Measurements from ENCODE around the gene TMEM168.

TMEM168 gene

DNA sequence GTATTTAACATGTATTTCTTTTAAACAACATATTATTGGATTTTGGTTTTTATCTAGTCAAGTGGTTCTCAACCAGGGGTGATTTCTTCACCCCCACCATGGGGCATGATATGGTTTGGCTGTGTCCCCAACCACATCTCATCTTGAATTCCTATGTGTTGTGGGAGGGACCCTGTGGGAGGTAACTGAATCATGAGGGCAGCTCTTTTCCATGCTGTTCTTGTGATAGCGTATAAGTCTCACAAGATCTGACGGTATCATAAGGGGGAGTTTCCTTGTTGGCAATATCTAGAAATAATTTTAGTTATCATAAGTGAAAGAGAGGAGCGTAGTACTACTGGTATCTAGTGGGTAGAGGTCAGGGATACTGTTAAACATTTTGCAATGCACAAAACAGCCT, 37.6 kb downstream of the TMEM168 start (continued):
- TF ChIP-seq, protein P1, sequence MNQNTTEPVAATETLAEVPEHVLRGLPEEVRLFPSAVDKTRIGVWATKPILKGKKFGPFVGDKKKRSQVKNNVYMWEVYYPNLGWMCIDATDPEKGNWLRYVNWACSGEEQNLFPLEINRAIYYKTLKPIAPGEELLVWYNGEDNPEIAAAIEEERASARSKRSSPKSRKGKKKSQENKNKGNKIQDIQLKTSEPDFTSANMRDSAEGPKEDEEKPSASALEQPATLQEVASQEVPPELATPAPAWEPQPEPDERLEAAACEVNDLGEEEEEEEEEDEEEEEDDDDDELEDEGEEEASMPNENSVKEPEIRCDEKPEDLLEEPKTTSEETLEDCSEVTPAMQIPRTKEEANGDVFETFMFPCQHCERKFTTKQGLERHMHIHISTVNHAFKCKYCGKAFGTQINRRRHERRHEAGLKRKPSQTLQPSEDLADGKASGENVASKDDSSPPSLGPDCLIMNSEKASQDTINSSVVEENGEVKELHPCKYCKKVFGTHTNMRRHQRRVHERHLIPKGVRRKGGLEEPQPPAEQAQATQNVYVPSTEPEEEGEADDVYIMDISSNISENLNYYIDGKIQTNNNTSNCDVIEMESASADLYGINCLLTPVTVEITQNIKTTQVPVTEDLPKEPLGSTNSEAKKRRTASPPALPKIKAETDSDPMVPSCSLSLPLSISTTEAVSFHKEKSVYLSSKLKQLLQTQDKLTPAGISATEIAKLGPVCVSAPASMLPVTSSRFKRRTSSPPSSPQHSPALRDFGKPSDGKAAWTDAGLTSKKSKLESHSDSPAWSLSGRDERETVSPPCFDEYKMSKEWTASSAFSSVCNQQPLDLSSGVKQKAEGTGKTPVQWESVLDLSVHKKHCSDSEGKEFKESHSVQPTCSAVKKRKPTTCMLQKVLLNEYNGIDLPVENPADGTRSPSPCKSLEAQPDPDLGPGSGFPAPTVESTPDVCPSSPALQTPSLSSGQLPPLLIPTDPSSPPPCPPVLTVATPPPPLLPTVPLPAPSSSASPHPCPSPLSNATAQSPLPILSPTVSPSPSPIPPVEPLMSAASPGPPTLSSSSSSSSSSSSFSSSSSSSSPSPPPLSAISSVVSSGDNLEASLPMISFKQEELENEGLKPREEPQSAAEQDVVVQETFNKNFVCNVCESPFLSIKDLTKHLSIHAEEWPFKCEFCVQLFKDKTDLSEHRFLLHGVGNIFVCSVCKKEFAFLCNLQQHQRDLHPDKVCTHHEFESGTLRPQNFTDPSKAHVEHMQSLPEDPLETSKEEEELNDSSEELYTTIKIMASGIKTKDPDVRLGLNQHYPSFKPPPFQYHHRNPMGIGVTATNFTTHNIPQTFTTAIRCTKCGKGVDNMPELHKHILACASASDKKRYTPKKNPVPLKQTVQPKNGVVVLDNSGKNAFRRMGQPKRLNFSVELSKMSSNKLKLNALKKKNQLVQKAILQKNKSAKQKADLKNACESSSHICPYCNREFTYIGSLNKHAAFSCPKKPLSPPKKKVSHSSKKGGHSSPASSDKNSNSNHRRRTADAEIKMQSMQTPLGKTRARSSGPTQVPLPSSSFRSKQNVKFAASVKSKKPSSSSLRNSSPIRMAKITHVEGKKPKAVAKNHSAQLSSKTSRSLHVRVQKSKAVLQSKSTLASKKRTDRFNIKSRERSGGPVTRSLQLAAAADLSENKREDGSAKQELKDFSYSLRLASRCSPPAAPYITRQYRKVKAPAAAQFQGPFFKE (tag by site-specific recombination; IDR thresholded peaks at IDR 0.05; ENCODE audit: borderline replicate concordance), result no peak
- TF ChIP-seq SCRT1 (tag by site-specific recombination; IDR thresholded peaks at IDR 0.05; ENCODE audit: borderline replicate concordance), result no peak
- TF ChIP-seq, protein P2, sequence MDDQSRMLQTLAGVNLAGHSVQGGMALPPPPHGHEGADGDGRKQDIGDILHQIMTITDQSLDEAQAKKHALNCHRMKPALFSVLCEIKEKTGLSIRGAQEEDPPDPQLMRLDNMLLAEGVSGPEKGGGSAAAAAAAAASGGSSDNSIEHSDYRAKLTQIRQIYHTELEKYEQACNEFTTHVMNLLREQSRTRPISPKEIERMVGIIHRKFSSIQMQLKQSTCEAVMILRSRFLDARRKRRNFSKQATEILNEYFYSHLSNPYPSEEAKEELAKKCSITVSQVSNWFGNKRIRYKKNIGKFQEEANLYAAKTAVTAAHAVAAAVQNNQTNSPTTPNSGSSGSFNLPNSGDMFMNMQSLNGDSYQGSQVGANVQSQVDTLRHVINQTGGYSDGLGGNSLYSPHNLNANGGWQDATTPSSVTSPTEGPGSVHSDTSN (CRISPR knock-in tag; IDR thresholded peaks at IDR 0.05), result no peak
- no peak for TF ChIP-seq SCRT2 (tag by site-specific recombination; IDR thresholded peaks at IDR 0.05)
- TF ChIP-seq YY1 (tag by site-specific recombination; IDR thresholded peaks at IDR 0.05), result no peak

DNA sequence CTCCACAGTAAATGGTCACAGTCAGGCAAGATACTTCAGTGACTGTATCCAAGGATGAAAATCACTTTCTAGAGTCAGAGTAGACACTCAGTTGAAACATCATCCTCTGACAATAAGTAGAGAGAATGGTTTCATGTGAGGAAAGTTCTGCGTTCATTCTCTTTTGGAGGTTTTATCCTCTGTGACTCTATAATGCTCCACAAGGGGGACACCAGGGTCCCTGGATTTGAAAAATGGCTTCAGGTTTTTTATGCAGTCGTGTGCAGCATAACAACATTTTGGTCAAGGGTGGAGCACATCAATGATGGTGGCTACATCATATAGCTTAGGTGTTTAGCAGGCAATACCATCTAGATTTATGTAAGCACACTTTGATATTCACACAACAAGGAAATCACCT, 40.4 kb downstream of the TMEM168 start:
- no peak overlapping the region for H3K4me3 ChIP-seq (ENCODE audit: low read depth, low read length)
- H3K27ac ChIP-seq (ENCODE audit: extremely low read depth, low read depth, low read length), result no peak overlapping the region
- POLR2A ChIA-PET, result no interaction called here
- no peaks in the 10 kb centered on the region for H3K4me1 ChIP-seq (ENCODE audit: control insufficient read depth, insufficient read depth, low read length)
- H3K36me3 ChIP-seq (ENCODE audit: control insufficient read depth in 2 of 2, insufficient read depth in 1 of 2, low read length in 2 of 2), result no peaks in the 10 kb centered on the region
- CTCF ChIA-PET, result no interaction called here
- no peak for TF ChIP-seq ZNF548 (tag by site-specific recombination; IDR thresholded peaks at IDR 0.05)
- no peak for TF ChIP-seq ZNF501 (tag by site-specific recombination; IDR thresholded peaks at IDR 0.05)
- TF ChIP-seq ZNF596 (tag by site-specific recombination; IDR thresholded peaks at IDR 0.05), result no peak
- TF ChIP-seq ZNF658 (tag by site-specific recombination; IDR thresholded peaks at IDR 0.05), result no peak
- TF ChIP-seq ZNF121 (tag by site-specific recombination; IDR thresholded peaks at IDR 0.05), result no peak
- TF ChIP-seq, protein P3, sequence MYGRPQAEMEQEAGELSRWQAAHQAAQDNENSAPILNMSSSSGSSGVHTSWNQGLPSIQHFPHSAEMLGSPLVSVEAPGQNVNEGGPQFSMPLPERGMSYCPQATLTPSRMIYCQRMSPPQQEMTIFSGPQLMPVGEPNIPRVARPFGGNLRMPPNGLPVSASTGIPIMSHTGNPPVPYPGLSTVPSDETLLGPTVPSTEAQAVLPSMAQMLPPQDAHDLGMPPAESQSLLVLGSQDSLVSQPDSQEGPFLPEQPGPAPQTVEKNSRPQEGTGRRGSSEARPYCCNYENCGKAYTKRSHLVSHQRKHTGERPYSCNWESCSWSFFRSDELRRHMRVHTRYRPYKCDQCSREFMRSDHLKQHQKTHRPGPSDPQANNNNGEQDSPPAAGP (tag by site-specific recombination; IDR thresholded peaks at IDR 0.05), result no peak
- TF ChIP-seq ZBTB21 (tag by site-specific recombination; IDR thresholded peaks at IDR 0.05), result no peak
- TF ChIP-seq, protein P4, sequence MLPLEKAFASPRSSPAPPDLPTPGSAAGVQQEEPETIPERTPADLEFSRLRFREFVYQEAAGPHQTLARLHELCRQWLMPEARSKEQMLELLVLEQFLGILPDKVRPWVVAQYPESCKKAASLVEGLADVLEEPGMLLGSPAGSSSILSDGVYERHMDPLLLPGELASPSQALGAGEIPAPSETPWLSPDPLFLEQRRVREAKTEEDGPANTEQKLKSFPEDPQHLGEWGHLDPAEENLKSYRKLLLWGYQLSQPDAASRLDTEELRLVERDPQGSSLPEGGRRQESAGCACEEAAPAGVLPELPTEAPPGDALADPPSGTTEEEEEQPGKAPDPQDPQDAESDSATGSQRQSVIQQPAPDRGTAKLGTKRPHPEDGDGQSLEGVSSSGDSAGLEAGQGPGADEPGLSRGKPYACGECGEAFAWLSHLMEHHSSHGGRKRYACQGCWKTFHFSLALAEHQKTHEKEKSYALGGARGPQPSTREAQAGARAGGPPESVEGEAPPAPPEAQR (tag by site-specific recombination; IDR thresholded peaks at IDR 0.05), result no peak
- TF ChIP-seq, protein P5, sequence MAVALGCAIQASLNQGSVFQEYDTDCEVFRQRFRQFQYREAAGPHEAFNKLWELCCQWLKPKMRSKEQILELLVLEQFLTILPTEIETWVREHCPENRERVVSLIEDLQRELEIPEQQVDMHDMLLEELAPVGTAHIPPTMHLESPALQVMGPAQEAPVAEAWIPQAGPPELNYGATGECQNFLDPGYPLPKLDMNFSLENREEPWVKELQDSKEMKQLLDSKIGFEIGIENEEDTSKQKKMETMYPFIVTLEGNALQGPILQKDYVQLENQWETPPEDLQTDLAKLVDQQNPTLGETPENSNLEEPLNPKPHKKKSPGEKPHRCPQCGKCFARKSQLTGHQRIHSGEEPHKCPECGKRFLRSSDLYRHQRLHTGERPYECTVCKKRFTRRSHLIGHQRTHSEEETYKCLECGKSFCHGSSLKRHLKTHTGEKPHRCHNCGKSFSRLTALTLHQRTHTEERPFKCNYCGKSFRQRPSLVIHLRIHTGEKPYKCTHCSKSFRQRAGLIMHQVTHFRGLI (tag by site-specific recombination; IDR thresholded peaks at IDR 0.05), result no peak
- no peak for TF ChIP-seq ZNF629 (tag by site-specific recombination; IDR thresholded peaks at IDR 0.05)
- no peak for TF ChIP-seq ZNF792 (tag by site-specific recombination; IDR thresholded peaks at IDR 0.05)
- no peaks in the 10 kb centered on the region for H3K9me3 ChIP-seq (ENCODE audit: control insufficient read depth, insufficient read depth, low read depth, low read length)
